Measurements from ENCODE around the gene CCDC85B. TPM values are rescaled to one million over a fixed set of nuclear protein-coding genes. Genes with fewer than 3 reads are reported as not detected.

The CCDC85B gene
- total and polyA plus RNA-seq, 4 donors: 20.7 to 63.4 (median 53.9) TPM

DNA sequence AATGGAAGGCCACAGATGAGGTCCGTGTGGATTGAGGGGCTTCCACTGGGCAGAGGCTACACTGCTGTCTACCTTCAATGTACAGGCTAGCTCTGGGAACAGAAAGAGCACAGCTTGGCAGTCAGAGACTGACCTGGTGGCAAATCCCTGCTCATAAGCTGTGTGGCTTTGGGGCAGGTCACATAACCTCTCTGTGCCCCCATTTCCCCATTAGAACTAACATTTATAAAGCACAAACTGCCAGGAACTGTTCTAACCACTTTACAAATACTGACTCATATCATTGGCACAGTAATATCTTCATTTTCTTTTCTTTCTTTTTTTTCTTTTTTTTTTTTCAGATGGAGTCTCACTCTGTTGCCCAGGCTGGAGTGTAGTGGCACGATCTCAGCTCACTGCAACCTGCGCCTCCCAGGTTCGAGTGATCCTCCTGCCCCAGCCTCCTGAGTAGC is 6.6 kb downstream of the CCDC85B start:
- ATAC-seq (ENCODE audit: insufficient read depth, low FRiP score) (no peak), DNase-seq (no peak)
- Histone ChIP-seq H3K9me3 (ENCODE audit: control insufficient read depth in 4 of 4, insufficient read depth in 3 of 4, low read length in 3 of 4) (no peaks in the 10 kb centered on the region), H3K4me1 (ENCODE audit: control insufficient read depth in 5 of 5, insufficient read depth in 5 of 5, low read length in 5 of 5) (peaks cover 0 to 15% (median 5%) of the 10 kb centered on the region in 5 donors), H3K9ac (ENCODE audit: insufficient read depth in 1 of 2, low read length in 2 of 2) (no peak overlapping the region), H3K27me3 (ENCODE audit: control insufficient read depth in 3 of 3, insufficient read depth in 3 of 3, low read length in 2 of 3) (peaks cover 0 to 49% (median 33%) of the 10 kb centered on the region in 3 donors), H3K36me3 (ENCODE audit: control insufficient read depth in 4 of 4, insufficient read depth in 4 of 4, low read length in 4 of 4) (no peaks in the 10 kb centered on the region), H3K4me3 (no peak overlapping the region), H3K27ac (ENCODE audit: low read depth in 1 of 2, low read length in 1 of 2) (no peak overlapping the region)
- TF ChIP-seq, protein P1, sequence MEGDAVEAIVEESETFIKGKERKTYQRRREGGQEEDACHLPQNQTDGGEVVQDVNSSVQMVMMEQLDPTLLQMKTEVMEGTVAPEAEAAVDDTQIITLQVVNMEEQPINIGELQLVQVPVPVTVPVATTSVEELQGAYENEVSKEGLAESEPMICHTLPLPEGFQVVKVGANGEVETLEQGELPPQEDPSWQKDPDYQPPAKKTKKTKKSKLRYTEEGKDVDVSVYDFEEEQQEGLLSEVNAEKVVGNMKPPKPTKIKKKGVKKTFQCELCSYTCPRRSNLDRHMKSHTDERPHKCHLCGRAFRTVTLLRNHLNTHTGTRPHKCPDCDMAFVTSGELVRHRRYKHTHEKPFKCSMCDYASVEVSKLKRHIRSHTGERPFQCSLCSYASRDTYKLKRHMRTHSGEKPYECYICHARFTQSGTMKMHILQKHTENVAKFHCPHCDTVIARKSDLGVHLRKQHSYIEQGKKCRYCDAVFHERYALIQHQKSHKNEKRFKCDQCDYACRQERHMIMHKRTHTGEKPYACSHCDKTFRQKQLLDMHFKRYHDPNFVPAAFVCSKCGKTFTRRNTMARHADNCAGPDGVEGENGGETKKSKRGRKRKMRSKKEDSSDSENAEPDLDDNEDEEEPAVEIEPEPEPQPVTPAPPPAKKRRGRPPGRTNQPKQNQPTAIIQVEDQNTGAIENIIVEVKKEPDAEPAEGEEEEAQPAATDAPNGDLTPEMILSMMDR (IDR thresholded peaks at IDR 0.05; ENCODE audit: control extremely low read depth, extremely low read depth): no peak
- WGBS, 2 donors: 97 to 100% methylated on average over 4 of the region's 4 CpGs

- Histone ChIP-seq H3K36me3 (ENCODE audit: control insufficient read depth in 4 of 4, insufficient read depth in 4 of 4, low read length in 4 of 4) (no peaks in the 10 kb centered on the region), H3K27me3 (ENCODE audit: control insufficient read depth in 3 of 3, insufficient read depth in 3 of 3, low read length in 2 of 3) (peaks cover 0 to 56% (median 37%) of the 10 kb centered on the region in 3 donors), H3K27ac (ENCODE audit: low read depth in 1 of 2, low read length in 1 of 2) (peak overlapping the region; percentile 86 to 93), H3K9me3 (ENCODE audit: control insufficient read depth in 4 of 4, insufficient read depth in 3 of 4, low read length in 3 of 4) (no peaks in the 10 kb centered on the region), H3K9ac (ENCODE audit: insufficient read depth in 1 of 2, low read length in 2 of 2) (no peak overlapping the region), H3K4me1 (ENCODE audit: control insufficient read depth in 5 of 5, insufficient read depth in 5 of 5, low read length in 5 of 5) (peaks cover 0 to 7% (median 0%) of the 10 kb centered on the region in 5 donors), H3K4me3 (peak overlapping the region; percentile 59)
- DNase-seq (no peak), ATAC-seq (ENCODE audit: insufficient read depth, low FRiP score) (no peak)
- TF ChIP-seq, protein P1 (IDR thresholded peaks at IDR 0.05; ENCODE audit: control extremely low read depth, extremely low read depth): no peak
- WGBS, 2 donors: 25% methylated on average over 26 to 28 of the region's 28 CpGs
These were observed 8.3 kb downstream of the CCDC85B start for GRCh38 chr11:65898656-65899355.

DNA sequence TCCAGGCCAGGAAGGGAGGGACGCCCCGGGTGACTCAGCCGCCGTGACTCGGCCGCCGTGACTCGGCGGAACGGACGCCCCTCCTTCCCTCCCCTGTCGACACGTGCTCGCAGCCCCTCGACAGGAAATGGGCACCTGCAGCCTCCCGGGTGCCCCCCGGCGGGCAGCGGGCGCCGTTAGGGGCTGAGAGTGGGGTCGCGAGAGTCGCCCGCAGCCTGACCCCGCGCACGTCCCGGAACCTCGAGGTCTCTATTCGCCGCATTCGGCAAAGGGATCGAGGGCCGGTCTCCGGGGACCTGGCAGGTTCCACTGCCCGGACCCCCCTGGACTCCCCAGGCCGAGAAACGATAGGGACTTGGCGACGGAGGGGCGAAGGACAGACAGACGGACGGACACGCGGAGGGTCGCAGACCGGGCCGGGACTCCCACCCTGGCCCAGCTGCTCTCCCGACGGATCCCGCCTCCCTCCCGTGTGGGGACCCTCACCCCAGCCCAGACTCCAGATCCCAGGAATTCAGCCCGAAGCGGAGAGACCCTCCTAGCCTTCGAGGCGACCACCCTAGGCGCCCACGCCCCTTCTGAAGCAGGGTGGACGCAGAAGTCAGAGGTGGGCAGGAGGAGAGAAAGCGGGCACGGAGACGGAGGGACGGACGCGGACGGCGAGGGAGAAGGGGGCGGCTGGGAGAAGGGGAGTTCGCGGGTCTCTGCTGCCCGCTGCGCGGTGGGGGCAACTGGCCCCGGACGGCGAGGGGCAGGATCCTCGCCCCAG is 9.1 kb downstream of the CCDC85B start:
- H3K4me3 ChIP-seq: peak overlapping the region; percentile 59
- ATAC-seq (ENCODE audit: insufficient read depth, low FRiP score): peak; percentile 58
- H3K4me1 ChIP-seq (ENCODE audit: control insufficient read depth in 5 of 5, insufficient read depth in 5 of 5, low read length in 5 of 5): peaks cover 0 to 4% (median 0%) of the 10 kb centered on the region in 5 donors
- no peak for DNase-seq
- WGBS, 2 donors: 2 to 3% methylated on average over 57 to 78 of the region's 78 CpGs
- TF ChIP-seq, protein P1 (IDR thresholded peaks at IDR 0.05; ENCODE audit: control extremely low read depth, extremely low read depth): no peak
- no peak overlapping the region for H3K9ac ChIP-seq (ENCODE audit: insufficient read depth in 1 of 2, low read length in 2 of 2)
- H3K9me3 ChIP-seq (ENCODE audit: control insufficient read depth in 4 of 4, insufficient read depth in 3 of 4, low read length in 3 of 4): no peaks in the 10 kb centered on the region
- peaks cover 0 to 56% (median 37%) of the 10 kb centered on the region in 3 donors for H3K27me3 ChIP-seq (ENCODE audit: control insufficient read depth in 3 of 3, insufficient read depth in 3 of 3, low read length in 2 of 3)
- peak overlapping the region; percentile 86 to 93 for H3K27ac ChIP-seq (ENCODE audit: low read depth in 1 of 2, low read length in 1 of 2)
- H3K36me3 ChIP-seq (ENCODE audit: control insufficient read depth in 4 of 4, insufficient read depth in 4 of 4, low read length in 4 of 4): no peaks in the 10 kb centered on the region
